Dedifferentiated amniotic fluid mesenchymal stem cell (primary cell): ENCODE results near the gene CUBN.
A peak's percentile ranks its signal among the peaks of the same experiment; 100 is the strongest.

Experiments
- DNase-seq: peaks from one replicate; pipeline ENCODE4 v3.0.0-alpha.2; 2016; ENCODE audit errors: extremely low spot score

The CUBN gene

DNA sequence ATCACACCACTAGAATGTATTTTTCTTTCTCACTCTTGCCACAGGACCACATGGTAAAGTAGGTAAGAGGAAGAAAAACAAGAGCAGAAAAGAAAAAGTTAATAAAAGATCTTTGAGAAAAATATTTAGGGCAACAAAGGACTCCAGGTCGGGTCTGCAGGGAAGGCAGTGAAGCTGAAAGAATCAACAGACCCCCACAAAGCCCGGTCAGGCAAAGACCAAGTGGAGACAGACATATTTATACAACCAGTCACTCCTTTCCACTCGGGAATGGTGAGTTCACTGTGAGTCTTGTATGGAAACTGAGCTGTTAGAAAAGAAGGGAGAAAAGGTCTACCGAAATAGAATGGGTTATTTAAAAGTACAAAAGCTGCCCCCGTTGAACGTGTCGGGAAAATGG, 340.4 kb downstream of the CUBN start:
- DNase-seq = no peak

DNA sequence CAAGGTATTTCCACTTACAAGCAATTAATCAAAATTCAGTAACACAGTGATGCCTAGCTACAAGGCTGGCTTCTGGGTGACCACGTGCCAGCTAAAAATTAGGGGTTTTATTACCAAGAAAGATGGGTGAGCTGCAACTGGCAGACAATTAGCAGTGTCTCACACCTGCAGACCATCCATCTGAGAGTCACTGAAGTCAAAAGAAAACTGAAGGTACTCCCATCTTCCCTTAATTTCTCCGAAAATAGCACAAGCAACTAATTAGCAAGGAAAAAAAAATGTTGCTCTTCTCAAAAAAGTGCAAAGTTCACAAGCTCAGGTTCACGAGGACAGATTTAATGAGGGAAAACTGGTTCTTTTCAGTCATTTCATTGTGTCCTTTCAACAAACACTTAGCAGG, 340.8 kb downstream of the CUBN start:
- no peak for DNase-seq

DNA sequence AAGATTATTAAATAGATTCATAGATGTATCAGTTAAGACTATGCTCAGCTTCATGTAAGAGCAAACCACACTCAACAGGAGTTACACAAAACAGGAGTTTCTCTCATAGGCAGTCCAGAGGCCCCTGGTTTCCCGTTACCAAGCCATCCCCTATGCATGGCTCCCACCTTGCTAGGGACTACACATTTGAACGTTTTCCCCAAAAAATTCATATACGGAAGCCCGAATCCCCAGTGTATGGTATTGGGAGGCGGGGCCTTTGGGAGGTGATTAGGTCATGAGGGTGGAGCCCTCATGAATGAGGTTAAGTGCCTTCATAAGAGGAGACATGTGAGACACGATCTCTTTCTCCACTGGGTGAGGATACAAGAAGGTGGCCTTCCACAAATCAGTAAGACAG, 341.5 kb downstream of the CUBN start:
- no peak for DNase-seq

DNA sequence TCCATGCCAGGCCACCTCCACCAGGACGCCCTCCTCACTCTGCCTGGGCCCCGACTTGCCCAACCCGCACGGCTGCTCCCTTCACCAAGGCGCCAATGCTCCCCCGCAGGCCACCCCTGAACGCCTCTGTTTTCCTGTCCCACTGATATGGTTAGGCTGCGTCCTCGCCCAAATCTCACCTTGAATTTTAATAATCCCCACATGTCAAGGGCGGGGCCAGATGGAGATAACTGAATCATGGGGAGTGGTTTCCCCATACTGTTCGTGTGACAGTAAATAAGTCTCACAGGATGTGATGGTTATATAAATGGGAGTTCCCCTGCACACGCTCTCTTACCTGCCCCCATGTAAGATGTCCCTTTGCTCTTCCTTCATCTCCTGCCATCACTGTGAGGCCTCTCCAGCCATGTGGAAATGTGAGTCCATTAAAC, 342.2 kb downstream of the CUBN start:
- no peak for DNase-seq

DNA sequence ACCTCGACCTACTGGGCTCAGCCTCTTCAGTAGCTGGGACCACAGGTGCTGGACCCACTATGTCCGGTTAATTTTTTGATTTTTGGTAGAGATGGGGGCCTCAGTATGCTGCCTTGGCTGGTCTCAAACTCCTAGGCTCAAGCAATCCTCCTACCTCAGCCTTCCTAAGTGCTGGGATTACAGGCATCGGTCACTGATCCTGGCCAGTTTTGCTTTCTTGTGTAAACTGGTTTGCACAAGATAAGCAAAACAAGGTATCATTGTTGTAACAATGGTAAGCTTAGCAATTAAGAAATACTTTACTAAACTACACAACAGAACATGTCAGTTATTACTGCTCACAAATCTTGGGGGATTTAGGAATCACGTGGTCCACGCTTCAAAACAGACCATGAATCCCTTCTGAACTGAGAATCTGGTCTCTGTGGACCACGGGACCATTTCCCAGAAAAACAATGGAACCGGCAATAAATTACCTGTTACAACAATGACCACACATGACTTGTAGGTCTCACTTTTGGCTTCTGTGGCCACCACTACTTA, 349.2 kb downstream of the CUBN start:
- DNase-seq = no peak

DNA sequence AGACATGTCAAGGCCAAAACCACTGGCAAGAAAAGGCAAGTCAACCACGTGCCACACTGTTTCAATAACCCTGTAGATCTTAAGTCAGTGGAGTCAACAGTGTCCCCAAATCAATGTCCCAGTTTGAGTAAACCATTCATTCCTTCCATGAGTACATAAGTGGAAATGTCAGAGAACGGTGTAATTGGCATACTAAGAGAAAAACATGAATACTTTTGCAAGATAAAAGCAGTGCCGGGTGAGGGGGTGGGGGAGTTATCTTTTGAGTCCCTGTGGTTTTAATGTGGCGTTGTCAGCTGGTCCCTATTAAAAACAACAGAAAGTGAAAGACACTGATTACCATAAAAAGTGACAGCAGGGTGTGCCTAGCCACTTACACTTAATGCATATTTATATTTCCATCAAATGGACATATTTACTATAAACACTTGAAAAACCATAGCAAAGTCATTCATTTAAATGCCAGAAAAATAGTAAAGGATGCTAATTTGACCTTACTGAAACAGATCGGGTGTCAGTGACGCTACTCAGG, 350.2 kb downstream of the CUBN start:
- no peak for DNase-seq

DNA sequence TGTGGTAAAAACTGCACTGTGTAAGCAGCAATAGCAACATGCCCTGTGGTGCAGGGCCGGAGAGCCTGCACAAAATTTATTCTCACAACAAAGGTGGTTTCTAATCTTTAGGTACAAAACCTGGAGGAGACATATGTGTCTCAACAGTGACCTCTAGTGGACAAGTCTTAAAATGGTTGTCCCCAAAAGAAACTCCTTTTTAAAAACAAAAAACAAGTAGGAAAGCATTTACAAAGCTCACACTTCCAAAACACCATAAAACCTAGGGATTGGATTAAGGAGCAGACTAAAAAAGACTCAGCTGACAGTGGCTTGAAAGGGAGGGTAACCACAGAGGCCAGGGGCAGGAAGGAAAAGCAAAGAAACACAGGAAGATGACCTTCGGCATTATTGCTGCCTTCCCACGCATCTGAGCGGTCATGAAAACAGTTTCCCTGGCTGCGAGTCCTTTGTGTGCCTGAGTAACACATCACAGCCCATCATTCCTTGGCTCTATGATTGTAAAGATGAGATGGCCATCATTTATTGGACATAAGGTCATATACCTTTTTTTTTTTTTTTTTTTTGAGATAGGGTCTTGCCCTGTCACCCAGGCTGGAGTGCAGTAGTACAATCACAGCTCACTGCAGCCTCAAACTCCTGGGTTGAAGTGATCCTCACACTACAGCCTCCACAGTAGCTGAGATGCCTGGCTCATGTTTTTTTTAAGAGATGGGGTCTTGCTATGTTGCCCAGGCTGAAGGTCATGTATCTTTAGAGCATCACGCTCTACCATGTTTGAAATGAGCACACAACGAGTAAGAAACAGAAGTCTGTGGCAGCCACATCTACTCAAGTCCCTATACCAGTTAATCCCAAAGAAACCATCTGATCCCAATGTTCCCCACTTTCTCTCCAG, 351.9 kb downstream of the CUBN start:
- DNase-seq = peak; percentile 51

DNA sequence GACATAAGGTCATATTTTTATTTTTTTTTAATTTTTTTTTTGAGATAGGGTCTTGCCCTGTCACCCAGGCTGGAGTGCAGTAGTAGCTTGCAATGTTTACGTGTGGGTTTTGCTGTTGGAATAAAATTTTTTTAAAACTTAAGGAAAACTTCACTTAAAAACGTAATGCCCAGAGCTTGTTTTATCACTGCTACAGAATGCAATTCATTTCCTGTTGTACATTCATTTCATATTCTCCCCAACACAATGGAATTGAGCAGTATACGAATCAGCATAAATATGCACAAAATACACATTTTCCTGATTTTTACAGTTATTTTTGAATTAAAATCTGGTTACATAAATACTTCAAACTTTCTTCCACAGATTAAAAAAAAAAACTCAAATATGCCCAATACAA, 352.7 kb downstream of the CUBN start:
- no peak for DNase-seq
